ENCODE results near the gene PPP1R1B. TPM values are rescaled to one million over a fixed set of nuclear protein-coding genes. Genes with fewer than 3 reads are reported as not detected.
A peak's percentile ranks its signal among the peaks of the same experiment; 100 is the strongest.

Gene PPP1R1B
- total RNA-seq: 31.1 TPM
- polyA plus RNA-seq (ENCODE audit: insufficient read depth, low read depth, low replicate concordance): 22.9 TPM
- long read RNA-seq, donor 1, partial matches to known transcripts: 0 of 2 reads
- long read RNA-seq, donor 1, other reads (novel, unspliced or antisense): 0 of 2 reads
- long read RNA-seq, donor 2, partial matches to known transcripts: 0 of 2 reads
- long read RNA-seq, donor 2, other reads (novel, unspliced or antisense): 0 of 2 reads
- long read RNA-seq, donor 3, partial matches to known transcripts: 0 of 1 reads
- long read RNA-seq, donor 3, other reads (novel, unspliced or antisense): 0 of 1 reads
- long read RNA-seq, donor 4, partial matches to known transcripts: 0 of 5 reads
- long read RNA-seq, donor 4, other reads (novel, unspliced or antisense): 0 of 5 reads
- long read RNA-seq, donor 5: 0 reads
- long read RNA-seq, donor 6, partial matches to known transcripts: 0 of 3 reads
- long read RNA-seq, donor 6, other reads (novel, unspliced or antisense): 0 of 3 reads
- long read RNA-seq, donor 7, partial matches to known transcripts: 0 of 4 reads
- long read RNA-seq, donor 7, other reads (novel, unspliced or antisense): 1 of 4 reads
- long read RNA-seq, donor 8, partial matches to known transcripts: 7 of 11 reads
- long read RNA-seq, donor 8, other reads (novel, unspliced or antisense): 0 of 11 reads
- long read RNA-seq, donor 9, partial matches to known transcripts: 0 of 3 reads
- long read RNA-seq, donor 9, other reads (novel, unspliced or antisense): 0 of 3 reads
- long read RNA-seq, donor 10, partial matches to known transcripts: 0 of 2 reads
- long read RNA-seq, donor 10, other reads (novel, unspliced or antisense): 0 of 2 reads

- peak in 1 of 5 donors; percentile 65 for DNase-seq
- H3K27ac ChIP-seq (ENCODE audit: low read depth in 2 of 2, low read length in 2 of 2): peak within 1 kb of the TSS in 1 of 2 donors; percentile 78
- H3K4me3 ChIP-seq (ENCODE audit: low read length in 3 of 3): peak within 1 kb of the TSS; percentile 16 to 68 (median 35)
Measured at GRCh38 chr17:39626171-39627046, at the start of gene PPP1R1B. TSS of gene PPP1R1B (plus strand) at chr17:39626952. CDS start at chr17:39627393, 441 bp downstream.

DNA sequence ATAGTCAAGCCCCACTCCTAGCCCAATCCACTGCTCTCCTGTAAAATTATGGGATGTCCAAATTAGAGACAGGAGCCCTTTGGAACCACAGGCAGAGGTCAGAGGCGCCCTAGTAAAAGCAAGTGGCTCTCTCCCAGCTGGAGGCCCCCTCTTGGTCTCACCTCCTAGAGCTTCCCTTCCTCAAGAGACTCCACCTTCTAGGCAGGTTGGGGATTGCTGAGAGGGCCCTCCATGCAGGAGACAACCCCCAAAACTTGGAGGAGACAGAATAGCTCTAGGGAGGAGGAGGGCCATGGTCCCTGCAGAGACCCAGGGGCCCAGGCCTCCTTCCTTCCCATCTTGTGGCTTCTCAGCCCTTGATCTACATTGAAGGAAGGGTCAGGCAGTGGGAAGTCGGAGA, 48.5 kb upstream of the PPP1R1B start:
- intact Hi-C loops (cut with DNase I): no loop called here
- Histone ChIP-seq H3K4me3 (ENCODE audit: low read length in 3 of 3) (no peak overlapping the region), H3K9me3 (ENCODE audit: control insufficient read depth in 2 of 3, insufficient read depth in 1 of 3, low read length in 3 of 3) (no peaks in the 10 kb centered on the region), H3K4me1 (ENCODE audit: control insufficient read depth in 2 of 3, insufficient read depth in 2 of 3, low read depth in 1 of 3, low read length in 3 of 3) (peaks cover 0 to 4% (median 3%) of the 10 kb centered on the region in 3 donors), H3K36me3 (ENCODE audit: control insufficient read depth in 2 of 3, insufficient read depth in 3 of 3, low read length in 3 of 3) (no peaks in the 10 kb centered on the region), H3K9ac (ENCODE audit: low read length in 3 of 3) (no peak overlapping the region), H3K27ac (ENCODE audit: low read depth in 2 of 2, low read length in 2 of 2) (no peak overlapping the region), H3K27me3 (ENCODE audit: control insufficient read depth, insufficient read depth, low read length) (no peaks in the 10 kb centered on the region)
- no peak for TF ChIP-seq CTCF (IDR thresholded peaks at IDR 0.05; ENCODE audit: borderline replicate concordance, extremely low read depth, insufficient read depth)
- FAIRE-seq (no peak), DNase-seq (no peak)

More at GRCh38 chr17:39626171-39627046, at the start of gene PPP1R1B:
- H3K27me3 ChIP-seq (ENCODE audit: control insufficient read depth, insufficient read depth, low read length): peaks cover 2% of the 10 kb centered on the region
- peaks cover 0 to 11% (median 3%) of the 10 kb centered on the region in 3 donors for H3K4me1 ChIP-seq (ENCODE audit: control insufficient read depth in 2 of 3, insufficient read depth in 2 of 3, low read depth in 1 of 3, low read length in 3 of 3)
- no peak for FAIRE-seq
- no peaks in the 10 kb centered on the region for H3K9me3 ChIP-seq (ENCODE audit: control insufficient read depth in 2 of 3, insufficient read depth in 1 of 3, low read length in 3 of 3)
- no peaks in the 10 kb centered on the region for H3K36me3 ChIP-seq (ENCODE audit: control insufficient read depth in 2 of 3, insufficient read depth in 3 of 3, low read length in 3 of 3)
- intact Hi-C loops (cut with DNase I): loop anchor here (10.0 kb wide), 1 partner anchor 82 kb away; no protein-coding TSS in a partner anchor
- TF ChIP-seq CTCF (IDR thresholded peaks at IDR 0.05; ENCODE audit: borderline replicate concordance, extremely low read depth, insufficient read depth): no peak
- H3K9ac ChIP-seq (ENCODE audit: low read length in 3 of 3): no peak within 1 kb of the TSS

- Histone ChIP-seq H3K9ac (ENCODE audit: low read length in 3 of 3) (no peak overlapping the region), H3K4me3 (ENCODE audit: low read length in 3 of 3) (no peak overlapping the region), H3K36me3 (ENCODE audit: control insufficient read depth in 2 of 3, insufficient read depth in 3 of 3, low read length in 3 of 3) (no peaks in the 10 kb centered on the region), H3K27ac (ENCODE audit: low read depth in 2 of 2, low read length in 2 of 2) (no peak overlapping the region), H3K27me3 (ENCODE audit: control insufficient read depth, insufficient read depth, low read length) (no peaks in the 10 kb centered on the region), H3K4me1 (ENCODE audit: control insufficient read depth in 2 of 3, insufficient read depth in 2 of 3, low read depth in 1 of 3, low read length in 3 of 3) (peaks cover 0 to 3% (median 0%) of the 10 kb centered on the region in 3 donors), H3K9me3 (ENCODE audit: control insufficient read depth in 2 of 3, insufficient read depth in 1 of 3, low read length in 3 of 3) (no peaks in the 10 kb centered on the region)
- FAIRE-seq: no peak
- intact Hi-C loops (cut with DNase I): no loop called here
- DNase-seq: peak in 1 of 5 donors; percentile 45
- TF ChIP-seq CTCF (IDR thresholded peaks at IDR 0.05; ENCODE audit: borderline replicate concordance, extremely low read depth, insufficient read depth): no peak
Measured at GRCh38 chr17:39579318-39580081, 47.3 kb upstream of the PPP1R1B start.
